Measurements from ENCODE around the gene F2RL3. TPM values are rescaled to one million over a fixed set of nuclear protein-coding genes. Genes with fewer than 3 reads are reported as not detected.

The F2RL3 gene
- total and polyA plus RNA-seq, 9 of the 15 experiments (the other 6 are each of a cell fraction or from before 2014, with no cell fraction given) = 1.4 to 27.6 (median 11.9) TPM

- FAIRE-seq (no peak), ATAC-seq (no peak), DNase-seq (ENCODE audit: extremely low read depth in 1 of 4, low spot score in 3 of 4) (no peak)
- Histone ChIP-seq H3K4me3 (no peak overlapping the region), H3K9me1 (ENCODE audit: control insufficient read depth, insufficient read depth, low read length) (no peaks in the 10 kb centered on the region), H3K27ac (ENCODE audit: extremely low read depth, low read depth, low read length) (no peak overlapping the region), H3K79me2 (ENCODE audit: control insufficient read depth, insufficient read depth, low read length) (no peaks in the 10 kb centered on the region), H3K4me2 (ENCODE audit: insufficient read depth, low read length) (no peak overlapping the region), H3K36me3 (ENCODE audit: control insufficient read depth, insufficient read depth, low read length) (no peaks in the 10 kb centered on the region), H4K20me1 (replicated peaks; ENCODE audit: control insufficient read depth, insufficient read depth, low read length) (no peaks in the 10 kb centered on the region), H3K4me1 (replicated peaks in 1 of 2; ENCODE audit: control insufficient read depth in 2 of 2, insufficient read depth in 2 of 2, low read length in 2 of 2) (peaks cover 17 to 34% of the 10 kb centered on the region in 2 experiments; a peak in 4 of 5 replicates), H2AFZ (ENCODE audit: low read depth, low read length) (no peak overlapping the region), H3K27me3 (ENCODE audit: control insufficient read depth in 2 of 2, insufficient read depth in 2 of 2, low read length in 2 of 2) (peaks cover 4 to 17% of the 10 kb centered on the region in 2 experiments; a peak in 3 of 5 replicates), H3K9me3 (replicated peaks; ENCODE audit: control insufficient read depth, insufficient read depth, low read depth, low read length) (0 out of 2 replicates have a peak, but pooled peaks cover 4% of the 10 kb centered on the region), H3K9ac (ENCODE audit: insufficient read depth in 1 of 2, low read depth in 2 of 2, low read length in 2 of 2) (no peak overlapping the region)
- in situ Hi-C loops (cut with MboI) = no loop called here
- POLR2A ChIA-PET = interaction anchor here (0.6 to 0.8 kb wide), 2 partner anchors 11 to 138 kb away, joined by 3 read pairs; no protein-coding TSS in a partner anchor
- TF ChIP-seq RBM25 (IDR thresholded peaks at IDR 0.05; ENCODE audit: low read depth, low read length, severe bottlenecking) = peak; percentile 41
- no peak for TF ChIP-seq ZBTB1 (CRISPR knock-in tag; IDR thresholded peaks at IDR 0.05; ENCODE audit: borderline replicate concordance, low read depth)
- TF ChIP-seq TRIM28 (IDR thresholded peaks at IDR 0.05) = 0 out of 2 replicates have a peak, but pooled peaks have one; percentile 29
- peak; percentile 59 for TF ChIP-seq BCOR (IDR thresholded peaks at IDR 0.05)
- BruUV-seq (replicated peaks) = no TSS peak
- CTCF ChIA-PET (ENCODE audit: low intra/inter-chr PET ratio) = interaction anchor here (0.6 kb wide), 1 partner anchor 20 kb away, joined by 3 read pairs; no protein-coding TSS in a partner anchor
- 41% methylated on average over 4 of the region's 4 CpGs for WGBS (ENCODE audit: insufficient coverage, low coverage, missing lambda C conversion rate)
- intact Hi-C loops (cut with micrococcal nuclease) = no loop called here
Observed at GRCh38 chr19:16919496-16919895, 30.7 kb downstream of the F2RL3 start.
